OCI-LY1 (cell line): ENCODE measurements around the gene ADAM17.
"Not testable (repeated sequence)": the region's sequence is repeated elsewhere in the genome, so short reads cannot be mapped to it uniquely, and the experiment has no call there.

Experiments
- H2AFZ ChIP-seq: fragments of 200-600 bp; sonication (generic), shearing (Covaris generic); 2 replicates; pipeline ENCODE4 v1.6.0; 2014; ENCODE audit warnings: antibody characterized with exemption, mild to moderate bottlenecking, low read length
- H3F3A ChIP-seq: fragments of 200-600 bp; sonication (generic), shearing (Covaris generic); 2 replicates; pipeline ENCODE4 v1.6.0; 2014; ENCODE audit warnings: mild to moderate bottlenecking, antibody characterized with exemption, low read length, moderate library complexity; ENCODE audit not compliant: insufficient read depth
- H3K27ac ChIP-seq: fragments of 200-600 bp; sonication (generic); 2 replicates; pipeline ENCODE4 v1.5.1; 2014; ENCODE audit warnings: low read length, mixed run types, mild to moderate bottlenecking, low read depth; ENCODE audit not compliant: poor library complexity, severe bottlenecking
- H3K27me3 ChIP-seq: fragments of 200-600 bp; sonication (generic); 2 replicates; pipeline ENCODE4 v1.6.0; 2014; ENCODE audit warnings: antibody characterized with exemption, mild to moderate bottlenecking, low read length, moderate library complexity; ENCODE audit not compliant: insufficient read depth
- H3K36me3 ChIP-seq: fragments of 200-600 bp; sonication (generic); 2 replicates; pipeline ENCODE4 v1.6.1; 2014; ENCODE audit warnings: mild to moderate bottlenecking, antibody characterized with exemption, low read length, moderate library complexity, mixed read lengths; ENCODE audit not compliant: insufficient read depth
- H3K4me1 ChIP-seq: fragments of 200-600 bp; sonication (generic); 2 replicates; pipeline ENCODE4 v1.5.1; 2014; ENCODE audit warnings: mild to moderate bottlenecking, low read length, moderate library complexity; ENCODE audit not compliant: insufficient read depth, severe bottlenecking
- H3K4me2 ChIP-seq: fragments of 200-600 bp; sonication (generic), shearing (Covaris generic); 2 replicates; pipeline ENCODE4 v1.6.1; 2014; ENCODE audit warnings: low read length
- H3K4me3 ChIP-seq: fragments of 200-600 bp; sonication (generic); 2 replicates; pipeline ENCODE4 v1.5.1; 2014; ENCODE audit warnings: low read length, low read depth, mild to moderate bottlenecking, mixed read lengths; ENCODE audit not compliant: poor library complexity, severe bottlenecking
- H3K79me2 ChIP-seq: fragments of 200-600 bp; shearing (Covaris generic); 2 replicates; pipeline ENCODE4 v1.6.1; 2016; ENCODE audit warnings: mixed run types, low read length, mixed read lengths; ENCODE audit not compliant: insufficient read depth
- H3K9ac ChIP-seq: fragments of 200-600 bp; sonication (generic), shearing (Covaris generic); 2 replicates; pipeline ENCODE4 v1.6.1; 2014; ENCODE audit warnings: mild to moderate bottlenecking, low read length, mixed read lengths
- H3K9me2 ChIP-seq: fragments of 200-600 bp; sonication (generic), shearing (Covaris generic); 2 replicates; pipeline ENCODE4 v1.6.1; 2014; ENCODE audit warnings: low read depth, mild to moderate bottlenecking, low read length, mixed read lengths
- H3K9me3 ChIP-seq: fragments of 200-600 bp; shearing (Covaris generic); 2 replicates; pipeline ENCODE4 v1.6.1; 2014; ENCODE audit warnings: low read length, mixed read lengths
- H4K20me1 ChIP-seq: fragments of 200-600 bp; sonication (generic), shearing (Covaris generic); 2 replicates; pipeline ENCODE4 v1.6.0; 2016; ENCODE audit warnings: mild to moderate bottlenecking, low read length; ENCODE audit not compliant: insufficient read depth
- CTCF ChIP-seq: fragments of 200-600 bp; sonication (generic), shearing (Covaris generic); IDR thresholded peaks from 2 replicates; pipeline ENCODE4 v1.5.1; 2017; ENCODE audit warnings: mild to moderate bottlenecking, antibody characterized with exemption, low read length, moderate library complexity, mixed read lengths
- EZH2 ChIP-seq: fragments of 200-600 bp; sonication (generic), shearing (Covaris generic); IDR thresholded peaks from 2 replicates; pipeline ENCODE4 v1.8.0; 2017; ENCODE audit warnings: borderline replicate concordance, mixed run types, mild to moderate bottlenecking, antibody characterized with exemption, low read length, moderate library complexity, mixed read lengths

ADAM17 gene

GRCh38 chr2:9556121-9556743, 602 bp upstream of the ADAM17 start:
- H3K9ac ChIP-seq: peak overlapping the region; percentile 83
- peaks cover 11% of the 10 kb centered on the region; the same call in 1 of the 2 replicates for H3F3A ChIP-seq
- no peak for TF ChIP-seq CTCF
- TF ChIP-seq EZH2: no peak
- peaks cover 44% of the 10 kb centered on the region for H3K4me1 ChIP-seq
- no peaks in the 10 kb centered on the region for H3K27me3 ChIP-seq
- H3K79me2 ChIP-seq: peaks cover 48% of the 10 kb centered on the region
- H3K4me2 ChIP-seq: peak overlapping the region; percentile 100
- H4K20me1 ChIP-seq: no peaks in the 10 kb centered on the region
- peak overlapping the region; percentile 23; the same call in 1 of the 2 replicates for H2AFZ ChIP-seq
- H3K9me3 ChIP-seq: no peaks in the 10 kb centered on the region
- H3K27ac ChIP-seq: peak overlapping the region; percentile 69
- no peaks in the 10 kb centered on the region for H3K36me3 ChIP-seq
- peak overlapping the region; percentile 92 for H3K4me3 ChIP-seq
- H3K9me2 ChIP-seq: no peaks in the 10 kb centered on the region

GRCh38 chr2:9554921-9555296, 721 bp downstream of the ADAM17 start:
- H3K9me2 ChIP-seq: no peaks in the 10 kb centered on the region
- H2AFZ ChIP-seq: no peak overlapping the region
- peaks cover 57% of the 10 kb centered on the region for H3K4me1 ChIP-seq
- H4K20me1 ChIP-seq: no peaks in the 10 kb centered on the region
- peaks cover 54% of the 10 kb centered on the region for H3K79me2 ChIP-seq
- peak overlapping the region; percentile 92 for H3K4me3 ChIP-seq
- no peaks in the 10 kb centered on the region for H3K36me3 ChIP-seq
- H3K27ac ChIP-seq: peak overlapping the region; percentile 97
- H3K27me3 ChIP-seq: no peaks in the 10 kb centered on the region
- TF ChIP-seq EZH2 (no peak), CTCF (no peak)
- H3K9me3 ChIP-seq: no peaks in the 10 kb centered on the region
- H3K4me2 ChIP-seq: peak overlapping the region; percentile 78
- H3K9ac ChIP-seq: peak overlapping the region; percentile 83
- H3F3A ChIP-seq: peaks cover 11% of the 10 kb centered on the region; the same call in 1 of the 2 replicates

- Histone ChIP-seq H3K27me3 (no peaks in the 10 kb centered on the region), H3K4me1 (peaks cover 82% of the 10 kb centered on the region), H3K79me2 (peaks cover 56% of the 10 kb centered on the region), H3K9ac (peak overlapping the region; percentile 51), H3K4me2 (peak overlapping the region; percentile 78), H4K20me1 (no peaks in the 10 kb centered on the region), H3K9me3 (no peaks in the 10 kb centered on the region), H3K9me2 (no peaks in the 10 kb centered on the region), H3F3A (peaks cover 15% of the 10 kb centered on the region; the same call in 1 of the 2 replicates), H3K36me3 (no peaks in the 10 kb centered on the region), H3K4me3 (peak overlapping the region; percentile 92), H3K27ac (peak overlapping the region; percentile 97), H2AFZ (no peak overlapping the region)
- no peak for TF ChIP-seq CTCF
- no peak for TF ChIP-seq EZH2
Measured at GRCh38 chr2:9552219-9553178, 3.1 kb downstream of the ADAM17 start.

GRCh38 chr2:9550859-9551391, 4.7 kb downstream of the ADAM17 start:
- peaks cover 88% of the 10 kb centered on the region for H3K4me1 ChIP-seq
- H4K20me1 ChIP-seq, H3K27me3 ChIP-seq, H3K9me3 ChIP-seq, H2AFZ ChIP-seq, H3K9me2 ChIP-seq, H3K36me3 ChIP-seq: not testable (repeated sequence)
- peak overlapping the region; percentile 78 for H3K4me2 ChIP-seq
- peaks cover 62% of the 10 kb centered on the region for H3K79me2 ChIP-seq
- H3K4me3 ChIP-seq: peak overlapping the region; percentile 92
- peak overlapping the region; percentile 70 for H3K9ac ChIP-seq
- peaks cover 15% of the 10 kb centered on the region; the same call in 1 of the 2 replicates for H3F3A ChIP-seq
- peak overlapping the region; percentile 97 for H3K27ac ChIP-seq
